ENCODE data around the gene ZFAND3. TPM values are rescaled to one million over a fixed set of nuclear protein-coding genes. Genes with fewer than 3 reads are reported as not detected.

ZFAND3 gene
- total and polyA plus RNA-seq, 2 experiments from 2014 or later, result 16.9 to 28.2 TPM

DNA sequence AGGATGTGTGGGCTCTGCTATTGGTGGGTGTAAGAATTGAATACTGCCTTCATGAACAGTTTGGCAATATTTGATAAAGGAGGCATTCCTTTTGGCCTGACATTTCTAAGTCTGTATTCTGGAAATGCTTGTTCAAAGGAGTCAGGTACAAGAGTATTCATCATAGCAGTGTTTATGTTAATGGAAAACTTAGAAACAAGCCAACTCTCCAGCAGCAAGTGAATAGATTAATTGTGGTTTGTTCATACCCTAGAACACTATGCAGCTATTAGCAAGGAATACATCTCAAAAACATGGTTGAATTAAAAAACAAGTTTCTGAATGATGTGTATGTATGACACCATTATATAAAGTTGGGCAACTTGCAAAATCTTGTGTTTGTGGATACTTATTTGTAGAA, 195.8 kb downstream of the ZFAND3 start:
- H3K4me3 Mint-ChIP-seq, result no peak overlapping the region
- Histone ChIP-seq H4K20me1 (replicated peaks; ENCODE audit: insufficient read depth) (peaks cover 31% of the 10 kb centered on the region; the same call in 1 of the 2 replicates), H3K79me2 (replicated peaks; ENCODE audit: insufficient read depth) (peaks cover 30% of the 10 kb centered on the region), H3K4me1 (ENCODE audit: insufficient read depth) (no peaks in the 10 kb centered on the region), H2AFZ (no peak overlapping the region), H3K27ac (ENCODE audit: low read depth) (no peak overlapping the region), H3K27me3 (ENCODE audit: insufficient read depth) (no peaks in the 10 kb centered on the region), H3K36me3 (ENCODE audit: insufficient read depth) (no peaks in the 10 kb centered on the region), H3K9me2 (ENCODE audit: insufficient read depth) (no peaks in the 10 kb centered on the region), H3F3A (replicated peaks; ENCODE audit: low read depth) (no peaks in the 10 kb centered on the region), H3K4me2 (no peak overlapping the region), H3K4me3 (no peak overlapping the region)
- H3K36me3 Mint-ChIP-seq (ENCODE audit: low read depth), result peaks cover 11% of the 10 kb centered on the region; the same call in 2 of the 3 replicates
- H3K9me3 Mint-ChIP-seq, result peaks cover 10% of the 10 kb centered on the region; the same call in 2 of the 3 replicates
- H3K4me1 Mint-ChIP-seq, result no peaks in the 10 kb centered on the region; the same call in 2 of the 3 replicates
- DNase-seq (ENCODE audit: low spot score), result no peak
- H3K27me3 Mint-ChIP-seq (ENCODE audit: insufficient read depth, low read depth, poor library complexity), result no peaks in the 10 kb centered on the region
- ATAC-seq, result no peak
- H3K27ac Mint-ChIP-seq, result no peak overlapping the region
- TF ChIP-seq STAT1 (IDR thresholded peaks at IDR 0.05; ENCODE audit: unreplicated experiment) (no peak), CTCF (conservative IDR thresholded peaks at IDR 0.05; ENCODE audit: low read depth in 2 of 2) (no peak), ZNF114 (CRISPR knock-in tag; IDR thresholded peaks at IDR 0.05) (no peak), POLR2AphosphoS5 (IDR thresholded peaks at IDR 0.05; ENCODE audit: low read depth) (no peak), EZH2 (IDR thresholded peaks at IDR 0.05; ENCODE audit: low read depth, unreplicated experiment) (no peak), ZNF331 (CRISPR knock-in tag; IDR thresholded peaks at IDR 0.05; ENCODE audit: low read depth) (no peak), JUNB (IDR thresholded peaks at IDR 0.05; ENCODE audit: unreplicated experiment) (no peak), NANOG (IDR thresholded peaks at IDR 0.05; ENCODE audit: borderline replicate concordance) (no peak), EZH2phosphoT487 (IDR thresholded peaks at IDR 0.05; ENCODE audit: unreplicated experiment) (no peak), CREB1 (CRISPR knock-in tag; IDR thresholded peaks at IDR 0.05; ENCODE audit: low read depth) (no peak)
- TF ChIP-seq, protein P1, sequence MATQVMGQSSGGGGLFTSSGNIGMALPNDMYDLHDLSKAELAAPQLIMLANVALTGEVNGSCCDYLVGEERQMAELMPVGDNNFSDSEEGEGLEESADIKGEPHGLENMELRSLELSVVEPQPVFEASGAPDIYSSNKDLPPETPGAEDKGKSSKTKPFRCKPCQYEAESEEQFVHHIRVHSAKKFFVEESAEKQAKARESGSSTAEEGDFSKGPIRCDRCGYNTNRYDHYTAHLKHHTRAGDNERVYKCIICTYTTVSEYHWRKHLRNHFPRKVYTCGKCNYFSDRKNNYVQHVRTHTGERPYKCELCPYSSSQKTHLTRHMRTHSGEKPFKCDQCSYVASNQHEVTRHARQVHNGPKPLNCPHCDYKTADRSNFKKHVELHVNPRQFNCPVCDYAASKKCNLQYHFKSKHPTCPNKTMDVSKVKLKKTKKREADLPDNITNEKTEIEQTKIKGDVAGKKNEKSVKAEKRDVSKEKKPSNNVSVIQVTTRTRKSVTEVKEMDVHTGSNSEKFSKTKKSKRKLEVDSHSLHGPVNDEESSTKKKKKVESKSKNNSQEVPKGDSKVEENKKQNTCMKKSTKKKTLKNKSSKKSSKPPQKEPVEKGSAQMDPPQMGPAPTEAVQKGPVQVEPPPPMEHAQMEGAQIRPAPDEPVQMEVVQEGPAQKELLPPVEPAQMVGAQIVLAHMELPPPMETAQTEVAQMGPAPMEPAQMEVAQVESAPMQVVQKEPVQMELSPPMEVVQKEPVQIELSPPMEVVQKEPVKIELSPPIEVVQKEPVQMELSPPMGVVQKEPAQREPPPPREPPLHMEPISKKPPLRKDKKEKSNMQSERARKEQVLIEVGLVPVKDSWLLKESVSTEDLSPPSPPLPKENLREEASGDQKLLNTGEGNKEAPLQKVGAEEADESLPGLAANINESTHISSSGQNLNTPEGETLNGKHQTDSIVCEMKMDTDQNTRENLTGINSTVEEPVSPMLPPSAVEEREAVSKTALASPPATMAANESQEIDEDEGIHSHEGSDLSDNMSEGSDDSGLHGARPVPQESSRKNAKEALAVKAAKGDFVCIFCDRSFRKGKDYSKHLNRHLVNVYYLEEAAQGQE (IDR thresholded peaks at IDR 0.05; ENCODE audit: unreplicated experiment), result no peak
- TF ChIP-seq, protein P2, sequence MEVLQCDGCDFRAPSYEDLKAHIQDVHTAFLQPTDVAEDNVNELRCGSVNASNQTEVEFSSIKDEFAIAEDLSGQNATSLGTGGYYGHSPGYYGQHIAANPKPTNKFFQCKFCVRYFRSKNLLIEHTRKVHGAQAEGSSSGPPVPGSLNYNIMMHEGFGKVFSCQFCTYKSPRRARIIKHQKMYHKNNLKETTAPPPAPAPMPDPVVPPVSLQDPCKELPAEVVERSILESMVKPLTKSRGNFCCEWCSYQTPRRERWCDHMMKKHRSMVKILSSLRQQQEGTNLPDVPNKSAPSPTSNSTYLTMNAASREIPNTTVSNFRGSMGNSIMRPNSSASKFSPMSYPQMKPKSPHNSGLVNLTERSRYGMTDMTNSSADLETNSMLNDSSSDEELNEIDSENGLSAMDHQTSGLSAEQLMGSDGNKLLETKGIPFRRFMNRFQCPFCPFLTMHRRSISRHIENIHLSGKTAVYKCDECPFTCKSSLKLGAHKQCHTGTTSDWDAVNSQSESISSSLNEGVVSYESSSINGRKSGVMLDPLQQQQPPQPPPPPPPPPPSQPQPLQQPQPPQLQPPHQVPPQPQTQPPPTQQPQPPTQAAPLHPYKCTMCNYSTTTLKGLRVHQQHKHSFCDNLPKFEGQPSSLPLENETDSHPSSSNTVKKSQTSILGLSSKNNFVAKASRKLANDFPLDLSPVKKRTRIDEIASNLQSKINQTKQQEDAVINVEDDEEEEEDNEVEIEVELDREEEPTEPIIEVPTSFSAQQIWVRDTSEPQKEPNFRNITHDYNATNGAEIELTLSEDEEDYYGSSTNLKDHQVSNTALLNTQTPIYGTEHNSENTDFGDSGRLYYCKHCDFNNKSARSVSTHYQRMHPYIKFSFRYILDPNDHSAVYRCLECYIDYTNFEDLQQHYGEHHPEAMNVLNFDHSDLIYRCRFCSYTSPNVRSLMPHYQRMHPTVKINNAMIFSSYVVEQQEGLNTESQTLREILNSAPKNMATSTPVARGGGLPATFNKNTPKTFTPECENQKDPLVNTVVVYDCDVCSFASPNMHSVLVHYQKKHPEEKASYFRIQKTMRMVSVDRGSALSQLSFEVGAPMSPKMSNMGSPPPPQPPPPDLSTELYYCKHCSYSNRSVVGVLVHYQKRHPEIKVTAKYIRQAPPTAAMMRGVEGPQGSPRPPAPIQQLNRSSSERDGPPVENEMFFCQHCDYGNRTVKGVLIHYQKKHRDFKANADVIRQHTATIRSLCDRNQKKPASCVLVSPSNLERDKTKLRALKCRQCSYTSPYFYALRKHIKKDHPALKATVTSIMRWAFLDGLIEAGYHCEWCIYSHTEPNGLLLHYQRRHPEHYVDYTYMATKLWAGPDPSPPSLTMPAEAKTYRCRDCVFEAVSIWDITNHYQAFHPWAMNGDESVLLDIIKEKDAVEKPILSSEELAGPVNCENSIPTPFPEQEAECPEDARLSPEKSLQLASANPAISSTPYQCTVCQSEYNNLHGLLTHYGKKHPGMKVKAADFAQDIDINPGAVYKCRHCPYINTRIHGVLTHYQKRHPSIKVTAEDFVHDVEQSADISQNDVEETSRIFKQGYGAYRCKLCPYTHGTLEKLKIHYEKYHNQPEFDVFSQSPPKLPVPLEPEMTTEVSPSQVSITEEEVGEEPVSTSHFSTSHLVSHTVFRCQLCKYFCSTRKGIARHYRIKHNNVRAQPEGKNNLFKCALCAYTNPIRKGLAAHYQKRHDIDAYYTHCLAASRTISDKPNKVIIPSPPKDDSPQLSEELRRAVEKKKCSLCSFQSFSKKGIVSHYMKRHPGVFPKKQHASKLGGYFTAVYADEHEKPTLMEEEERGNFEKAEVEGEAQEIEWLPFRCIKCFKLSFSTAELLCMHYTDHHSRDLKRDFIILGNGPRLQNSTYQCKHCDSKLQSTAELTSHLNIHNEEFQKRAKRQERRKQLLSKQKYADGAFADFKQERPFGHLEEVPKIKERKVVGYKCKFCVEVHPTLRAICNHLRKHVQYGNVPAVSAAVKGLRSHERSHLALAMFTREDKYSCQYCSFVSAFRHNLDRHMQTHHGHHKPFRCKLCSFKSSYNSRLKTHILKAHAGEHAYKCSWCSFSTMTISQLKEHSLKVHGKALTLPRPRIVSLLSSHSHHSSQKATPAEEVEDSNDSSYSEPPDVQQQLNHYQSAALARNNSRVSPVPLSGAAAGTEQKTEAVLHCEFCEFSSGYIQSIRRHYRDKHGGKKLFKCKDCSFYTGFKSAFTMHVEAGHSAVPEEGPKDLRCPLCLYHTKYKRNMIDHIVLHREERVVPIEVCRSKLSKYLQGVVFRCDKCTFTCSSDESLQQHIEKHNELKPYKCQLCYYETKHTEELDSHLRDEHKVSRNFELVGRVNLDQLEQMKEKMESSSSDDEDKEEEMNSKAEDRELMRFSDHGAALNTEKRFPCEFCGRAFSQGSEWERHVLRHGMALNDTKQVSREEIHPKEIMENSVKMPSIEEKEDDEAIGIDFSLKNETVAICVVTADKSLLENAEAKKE (CRISPR knock-in tag; IDR thresholded peaks at IDR 0.05), result no peak
- TF ChIP-seq, protein P3, sequence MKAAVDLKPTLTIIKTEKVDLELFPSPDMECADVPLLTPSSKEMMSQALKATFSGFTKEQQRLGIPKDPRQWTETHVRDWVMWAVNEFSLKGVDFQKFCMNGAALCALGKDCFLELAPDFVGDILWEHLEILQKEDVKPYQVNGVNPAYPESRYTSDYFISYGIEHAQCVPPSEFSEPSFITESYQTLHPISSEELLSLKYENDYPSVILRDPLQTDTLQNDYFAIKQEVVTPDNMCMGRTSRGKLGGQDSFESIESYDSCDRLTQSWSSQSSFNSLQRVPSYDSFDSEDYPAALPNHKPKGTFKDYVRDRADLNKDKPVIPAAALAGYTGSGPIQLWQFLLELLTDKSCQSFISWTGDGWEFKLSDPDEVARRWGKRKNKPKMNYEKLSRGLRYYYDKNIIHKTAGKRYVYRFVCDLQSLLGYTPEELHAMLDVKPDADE (IDR thresholded peaks at IDR 0.05), result no peak

Data from GM23338 (cell line).